HepG2 (cell line): ENCODE measurements around the gene PIK3R5. TPM values are rescaled to one million over a fixed set of nuclear protein-coding genes. Genes with fewer than 3 reads are reported as not detected.

Experiments
- ATAC-seq: fragments of 200-7000 bp; cut with Tn5 transposase; 3 replicates; pipeline ENCODE4 v1.9.1; 2020; ENCODE audit warnings: mild to moderate bottlenecking, moderate library complexity
- BruUV-seq: library from RNA; stranded (reverse); fragments of 400-500 nt; replicated peaks from 2 replicates; lab custom pipeline; 2021; lab: Mats Ljungman, UMichigan
- CTCF ChIA-PET: fragments of 300-600 bp; formaldehyde crosslinking; extraction: SDS; loops from one replicate; lab custom pipeline; 2021; ENCODE audit warnings: low total read pairs, inconsistent platforms, low intra/inter-chr PET ratio; lab: Yijun Ruan, JAX
- POLR2A ChIA-PET: fragments of 350-600 bp; sonication (Branson Sonifier 250); formaldehyde crosslinking; loops from one replicate; lab custom pipeline; 2020; ENCODE audit warnings: antibody characterized with exemption, inconsistent platforms; lab: Yijun Ruan, JAX
- DNase-seq: peaks from one replicate; pipeline ENCODE4 v3.0.0-alpha.2; 2015; ENCODE audit warnings: low spot score
- FAIRE-seq: peaks from 3 replicates; lab custom pipeline; 2011; peaks lifted over from hg19 to GRCh38; lab: Jason Lieb, UNC
- H2AFZ ChIP-seq: one replicate; pipeline ENCODE4 v1.6.1; 2011; ENCODE audit warnings: low read length, inconsistent platforms
- H3K27ac ChIP-seq: fragments of 300-600 bp; 3 replicates; pipeline ENCODE4 v1.8.0; 2011; ENCODE audit warnings: mixed run types, mild to moderate bottlenecking, mixed read lengths, low read length, inconsistent platforms; ENCODE audit not compliant: insufficient read depth; ENCODE audit errors: extremely low read length
- H3K27me3 ChIP-seq, 2 experiments: fragments of 200-600 bp in 1 of 2; 2 replicates in 1 of 2; 3 replicates in 1 of 2; pipeline versions ENCODE4 v1.6.0 to v1.8.0; 2011; ENCODE audit warnings: low read length in 2 of 2, mild to moderate bottlenecking in 2 of 2, moderate library complexity in 2 of 2, inconsistent platforms in 1 of 2; ENCODE audit not compliant: insufficient read depth in 2 of 2, control insufficient read depth in 1 of 2
- H3K36me3 ChIP-seq, 2 experiments: fragments of 200-600 bp in 1 of 2; replicated peaks in 1 of 2; 2 replicates in 1 of 2; 3 replicates in 1 of 2; pipeline versions ENCODE4 v1.5.1 to v1.8.0; 2011; ENCODE audit warnings: low read length in 2 of 2, inconsistent platforms in 1 of 2; ENCODE audit not compliant: insufficient read depth in 2 of 2, control insufficient read depth in 1 of 2
- H3K4me1 ChIP-seq: 2 replicates; pipeline ENCODE4 v1.5.1; 2012; ENCODE audit warnings: low read length, inconsistent platforms; ENCODE audit not compliant: insufficient read depth
- H3K4me2 ChIP-seq: 2 replicates; pipeline ENCODE4 v1.6.0; 2011; ENCODE audit warnings: low read depth, low read length, inconsistent platforms
- H3K4me3 ChIP-seq, 3 experiments: fragments of 200-600 bp in 1 of 3; sonication (generic), shearing (Covaris generic) in 1 of 3; replicated peaks in 1 of 3; 2 replicates each; pipeline ENCODE4 v1.5.1; 2011 to 2016; ENCODE audit warnings: low read length in 3 of 3, inconsistent platforms in 2 of 3, low read depth in 2 of 3, mild to moderate bottlenecking in 2 of 3, control low read depth in 1 of 3, mixed read lengths in 1 of 3; ENCODE audit not compliant: insufficient read depth in 1 of 3
- H3K79me2 ChIP-seq: one replicate; pipeline ENCODE4 v1.6.1; 2011; ENCODE audit warnings: low read length, inconsistent platforms; ENCODE audit not compliant: insufficient read depth
- H3K9ac ChIP-seq: 2 replicates; pipeline ENCODE4 v1.6.0; 2011; ENCODE audit warnings: mild to moderate bottlenecking, low read depth, low read length, inconsistent platforms; ENCODE audit not compliant: insufficient read depth
- H3K9me3 ChIP-seq: 2 replicates; pipeline ENCODE4 v1.5.1; 2012; ENCODE audit warnings: mild to moderate bottlenecking, low read length
- H4K20me1 ChIP-seq: 2 replicates; pipeline ENCODE4 v1.6.0; 2011; ENCODE audit warnings: inconsistent platforms, mild to moderate bottlenecking, low read length, moderate library complexity; ENCODE audit not compliant: insufficient read depth
- GTF2F1 ChIP-seq: fragments of 150-350 bp; IDR thresholded peaks from 2 replicates; pipeline ENCODE4 v1.6.1; 2014; ENCODE audit warnings: low read length
- JDP2 ChIP-seq: sonication (generic); formaldehyde crosslinking; IDR thresholded peaks from 2 replicates; pipeline ENCODE4 v1.8.1; 2022; ENCODE audit warnings: missing genetic modification reagents, borderline replicate concordance
- PRMT3 ChIP-seq: sonication (generic); formaldehyde crosslinking; IDR thresholded peaks from 2 replicates; pipeline ENCODE4 v1.8.1; 2022; ENCODE audit warnings: low read depth, mild to moderate bottlenecking, moderate library complexity, missing genetic modification reagents, borderline replicate concordance
- ZNF503 ChIP-seq: sonication (generic); formaldehyde crosslinking; IDR thresholded peaks from 2 replicates; pipeline ENCODE4 v1.4.0; 2020; ENCODE audit warnings: missing genetic modification reagents
- ZNF574 ChIP-seq: sonication (generic); formaldehyde crosslinking; IDR thresholded peaks from 2 replicates; pipeline ENCODE4 v1.4.0; 2020; ENCODE audit warnings: missing genetic modification reagents
- WGBS: methylation state at CpG from one replicate; pipeline ENCODE4 v1.1.6; 2017; ENCODE audit warnings: low lambda C conversion rate; 5-methylcytosine and 5-hydroxymethylcytosine counted together
- in situ Hi-C: cut with HindIII; loops from 2 replicates; pipeline ENCODE4 v1.10.0; 2017; ENCODE audit warnings: low pct_unique_long_range_greater_than_20kb; ENCODE audit not compliant: extremely low pct_ligation_motif_present
- intact Hi-C: fragments of 100-400 bp; cut with micrococcal nuclease; formaldehyde crosslinking; loops from one replicate; pipeline ENCODE4 v1.10.0; 2022; ENCODE audit not compliant: unreplicated experiment
- polyA plus RNA-seq, 8 experiments: library from polyadenylated mRNA; depleted of rRNA in 3 of 8; stranded (reverse) in 7 of 8; unstranded in 1 of 8; fragments of >200 nt; fragmentation: Illumina TruSeq in 4 of 8; extraction: Trizol in 4 of 8; gene quantifications; 2 replicates each; pipeline versions ENCODE4 v1.2.1 to v1.2.3, GENCODE V29; 2011 to 2016; ENCODE audit warnings: low read depth in 4 of 8, missing spikeins in 1 of 8, mixed read lengths in 1 of 8; ENCODE audit not compliant: insufficient read depth in 1 of 8
- total RNA-seq, 5 experiments: library from RNA; depleted of rRNA; stranded (reverse); fragments of >200 nt; fragmentation: Illumina TruSeq; extraction: Trizol; gene quantifications; 2 replicates each; pipeline ENCODE4 v1.2.3, GENCODE V29; 2016; ENCODE audit warnings: low read depth in 1 of 5
- TF ChIP-seq, protein P1 (sequence below): sonication (generic); formaldehyde crosslinking; IDR thresholded peaks from 2 replicates; pipeline ENCODE4 v1.5.0; 2020; ENCODE audit warnings: mild to moderate bottlenecking, missing genetic modification reagents

The PIK3R5 gene
- total and polyA plus RNA-seq, 2 of the 13 experiments (the other 11 are each of a cell fraction or from before 2014, with no cell fraction given): not detected

DNA sequence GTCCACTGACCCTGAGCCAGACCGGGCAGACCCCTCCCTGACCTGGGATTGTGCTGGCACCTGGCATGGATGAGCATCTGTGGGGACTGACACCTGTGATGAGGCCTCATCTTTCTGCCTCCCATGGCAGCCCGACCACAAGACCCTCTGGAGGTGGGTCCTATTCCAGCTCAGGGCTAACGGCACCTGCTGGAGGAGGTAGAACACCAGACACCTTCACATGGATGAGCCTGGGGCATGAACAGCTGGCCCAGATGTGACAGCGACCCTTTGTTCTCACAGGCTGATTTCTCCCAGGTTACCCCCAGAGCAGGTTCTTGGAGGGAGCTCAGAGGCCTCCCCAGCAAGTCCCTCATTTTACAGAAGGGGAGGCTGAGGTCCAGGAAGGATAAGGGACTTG is 51.6 kb downstream of the PIK3R5 start:
- no peaks in the 10 kb centered on the region for H3K79me2 ChIP-seq
- peaks cover 4 to 57% of the 10 kb centered on the region in 2 experiments; a peak in 3 of 5 replicates for H3K27me3 ChIP-seq
- no peak overlapping the region for H3K4me2 ChIP-seq
- no peak overlapping the region for H3K9ac ChIP-seq
- no peak for TF ChIP-seq ZNF574 (CRISPR knock-in tag)
- TF ChIP-seq GTF2F1: no peak
- TF ChIP-seq, protein P1, sequence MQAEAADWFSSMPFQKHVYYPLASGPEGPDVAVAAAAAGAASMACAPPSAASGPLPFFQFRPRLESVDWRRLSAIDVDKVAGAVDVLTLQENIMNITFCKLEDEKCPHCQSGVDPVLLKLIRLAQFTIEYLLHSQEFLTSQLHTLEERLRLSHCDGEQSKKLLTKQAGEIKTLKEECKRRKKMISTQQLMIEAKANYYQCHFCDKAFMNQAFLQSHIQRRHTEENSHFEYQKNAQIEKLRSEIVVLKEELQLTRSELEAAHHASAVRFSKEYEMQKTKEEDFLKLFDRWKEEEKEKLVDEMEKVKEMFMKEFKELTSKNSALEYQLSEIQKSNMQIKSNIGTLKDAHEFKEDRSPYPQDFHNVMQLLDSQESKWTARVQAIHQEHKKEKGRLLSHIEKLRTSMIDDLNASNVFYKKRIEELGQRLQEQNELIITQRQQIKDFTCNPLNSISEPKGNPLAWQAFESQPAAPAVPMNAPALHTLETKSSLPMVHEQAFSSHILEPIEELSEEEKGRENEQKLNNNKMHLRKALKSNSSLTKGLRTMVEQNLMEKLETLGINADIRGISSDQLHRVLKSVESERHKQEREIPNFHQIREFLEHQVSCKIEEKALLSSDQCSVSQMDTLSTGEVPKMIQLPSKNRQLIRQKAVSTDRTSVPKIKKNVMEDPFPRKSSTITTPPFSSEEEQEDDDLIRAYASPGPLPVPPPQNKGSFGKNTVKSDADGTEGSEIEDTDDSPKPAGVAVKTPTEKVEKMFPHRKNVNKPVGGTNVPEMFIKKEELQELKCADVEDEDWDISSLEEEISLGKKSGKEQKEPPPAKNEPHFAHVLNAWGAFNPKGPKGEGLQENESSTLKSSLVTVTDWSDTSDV: no peak
- no peak for TF ChIP-seq ZNF503 (CRISPR knock-in tag)
- no peak for TF ChIP-seq PRMT3 (CRISPR knock-in tag)
- TF ChIP-seq JDP2 (CRISPR knock-in tag): no peak
- intact Hi-C loops (no loop called here), in situ Hi-C loops (no loop called here)
- H4K20me1 ChIP-seq: no peaks in the 10 kb centered on the region
- BruUV-seq: no TSS peak
- CTCF ChIA-PET: no interaction called here
- no peak overlapping the region for H2AFZ ChIP-seq
- H3K36me3 ChIP-seq: no peaks in the 10 kb centered on the region
- no peaks in the 10 kb centered on the region for H3K9me3 ChIP-seq
- FAIRE-seq: no peak
- no peak overlapping the region for H3K27ac ChIP-seq
- H3K4me3 ChIP-seq: no peak overlapping the region
- POLR2A ChIA-PET: no interaction called here
- H3K4me1 ChIP-seq: no peaks in the 10 kb centered on the region
- no peak for DNase-seq
- ATAC-seq: no peak
- WGBS: 0% methylated on average over 1 of the region's 4 CpGs
